SU-DHL-6 (cell line): ENCODE measurements around the gene RSF1.

Experiments
- EZH2phosphoT487 ChIP-seq: fragments of 200-600 bp; sonication (generic), shearing (Covaris generic); conservative IDR thresholded peaks from 2 replicates; pipeline ENCODE4 v1.6.1; 2018; ENCODE audit warnings: mild to moderate bottlenecking, antibody characterized with exemption, low read length, moderate library complexity, mixed read lengths
- TF ChIP-seq, protein P1 (sequence below): fragments of 200-600 bp; sonication (generic); IDR thresholded peaks from one replicate; pipeline ENCODE4 v1.5.1; 2017; ENCODE audit warnings: antibody characterized with exemption, mild to moderate bottlenecking, low read length, moderate library complexity; ENCODE audit not compliant: insufficient read depth, poor library complexity, severe bottlenecking

DNA sequence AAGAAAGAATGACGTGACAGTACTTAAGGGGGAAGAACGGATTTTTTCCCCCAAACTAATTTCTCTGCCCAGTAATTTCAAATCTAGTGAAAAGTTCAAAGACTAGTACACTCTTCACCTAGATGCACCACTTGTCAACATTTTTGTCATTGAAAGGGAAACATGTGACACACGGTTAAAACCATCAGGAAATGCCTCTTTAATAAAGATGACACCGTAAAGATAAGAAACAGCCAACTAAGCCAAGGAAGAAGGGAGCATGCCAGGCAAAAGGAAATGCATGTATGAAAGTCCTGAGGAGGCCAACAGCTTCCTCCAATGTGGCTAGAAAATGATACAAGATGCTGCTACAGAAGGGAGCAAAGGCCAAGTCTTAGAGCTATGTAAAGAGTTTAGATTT lies 49.4 kb downstream of the RSF1 start:
- TF ChIP-seq, protein P1, sequence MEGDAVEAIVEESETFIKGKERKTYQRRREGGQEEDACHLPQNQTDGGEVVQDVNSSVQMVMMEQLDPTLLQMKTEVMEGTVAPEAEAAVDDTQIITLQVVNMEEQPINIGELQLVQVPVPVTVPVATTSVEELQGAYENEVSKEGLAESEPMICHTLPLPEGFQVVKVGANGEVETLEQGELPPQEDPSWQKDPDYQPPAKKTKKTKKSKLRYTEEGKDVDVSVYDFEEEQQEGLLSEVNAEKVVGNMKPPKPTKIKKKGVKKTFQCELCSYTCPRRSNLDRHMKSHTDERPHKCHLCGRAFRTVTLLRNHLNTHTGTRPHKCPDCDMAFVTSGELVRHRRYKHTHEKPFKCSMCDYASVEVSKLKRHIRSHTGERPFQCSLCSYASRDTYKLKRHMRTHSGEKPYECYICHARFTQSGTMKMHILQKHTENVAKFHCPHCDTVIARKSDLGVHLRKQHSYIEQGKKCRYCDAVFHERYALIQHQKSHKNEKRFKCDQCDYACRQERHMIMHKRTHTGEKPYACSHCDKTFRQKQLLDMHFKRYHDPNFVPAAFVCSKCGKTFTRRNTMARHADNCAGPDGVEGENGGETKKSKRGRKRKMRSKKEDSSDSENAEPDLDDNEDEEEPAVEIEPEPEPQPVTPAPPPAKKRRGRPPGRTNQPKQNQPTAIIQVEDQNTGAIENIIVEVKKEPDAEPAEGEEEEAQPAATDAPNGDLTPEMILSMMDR: no peak
- no peak for TF ChIP-seq EZH2phosphoT487
